Hematopoietic multipotent progenitor cell (in vitro differentiated cells): ENCODE results near the gene ST3GAL2. TPM values are rescaled to one million over a fixed set of nuclear protein-coding genes. Genes with fewer than 3 reads are reported as not detected.
A peak's percentile ranks its signal among the peaks of the same experiment; 100 is the strongest.
"Not testable (repeated sequence)": the region's sequence is repeated elsewhere in the genome, so short reads cannot be mapped to it uniquely, and the experiment has no call there.

Source experiments
- DNase-seq, 3 donors: peaks; one replicate each; pipeline ENCODE4 v3.0.0-alpha.2; 2011 to 2015; ENCODE audit warnings: low read depth in 2 of 3, low spot score in 2 of 3
- total RNA-seq: library from RNA; depleted of rRNA; stranded (reverse); fragments of >200 nt; gene quantifications from one replicate; pipeline ENCODE4 v1.2.3, GENCODE V29; 2012

Gene ST3GAL2
- total RNA-seq, 1 donor = 49.0 TPM

DNA sequence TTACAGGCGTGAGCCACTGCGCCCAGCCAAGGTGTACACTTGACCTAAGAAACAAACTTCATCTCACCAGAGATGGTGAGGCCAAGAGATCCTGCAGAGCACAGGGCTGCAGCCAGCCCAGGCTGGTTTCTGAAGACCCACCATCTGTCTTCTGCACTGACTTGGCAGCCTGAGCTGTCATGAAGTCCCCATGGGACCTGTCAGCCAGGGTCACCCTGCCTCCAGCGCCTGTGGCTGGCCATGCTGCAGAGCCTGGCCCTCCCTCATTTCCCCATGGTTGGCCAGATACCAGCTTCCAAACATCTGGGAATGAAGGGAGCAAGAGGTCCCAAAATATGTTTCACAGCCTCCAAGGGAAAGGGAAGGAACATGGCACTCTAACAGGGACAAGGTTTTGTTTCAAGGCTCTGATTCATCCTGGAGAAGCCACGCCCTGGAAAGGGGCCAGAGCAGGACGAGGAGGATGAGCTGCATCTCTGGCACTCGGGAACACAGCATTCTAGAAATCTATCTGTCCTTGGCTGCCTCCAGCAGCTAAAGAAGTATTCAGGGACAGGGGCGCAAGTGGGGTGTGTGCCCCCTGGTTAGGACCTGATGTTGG is 46.9 kb downstream of the ST3GAL2 start:
- no peak for DNase-seq

DNA sequence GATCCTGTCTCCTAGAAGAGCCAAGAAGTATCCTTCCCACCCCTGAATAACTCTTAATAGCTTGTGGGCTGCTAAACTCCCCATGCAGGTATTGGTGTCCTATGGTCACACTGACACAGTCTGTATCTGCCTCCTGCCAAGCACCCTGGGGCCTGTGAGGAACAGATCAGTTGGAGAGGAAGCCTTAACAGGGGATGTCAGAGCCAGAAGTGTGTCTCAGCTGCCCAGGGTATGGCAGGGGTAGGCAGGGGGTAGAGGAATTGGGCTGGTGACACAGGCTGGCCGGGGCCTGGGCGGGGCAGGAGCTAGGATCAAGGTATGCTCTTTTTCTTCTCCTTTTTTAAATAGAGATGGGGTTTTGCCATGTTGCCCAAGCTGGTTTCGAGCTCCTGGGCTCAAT is 47.5 kb downstream of the ST3GAL2 start:
- DNase-seq = no peak

DNA sequence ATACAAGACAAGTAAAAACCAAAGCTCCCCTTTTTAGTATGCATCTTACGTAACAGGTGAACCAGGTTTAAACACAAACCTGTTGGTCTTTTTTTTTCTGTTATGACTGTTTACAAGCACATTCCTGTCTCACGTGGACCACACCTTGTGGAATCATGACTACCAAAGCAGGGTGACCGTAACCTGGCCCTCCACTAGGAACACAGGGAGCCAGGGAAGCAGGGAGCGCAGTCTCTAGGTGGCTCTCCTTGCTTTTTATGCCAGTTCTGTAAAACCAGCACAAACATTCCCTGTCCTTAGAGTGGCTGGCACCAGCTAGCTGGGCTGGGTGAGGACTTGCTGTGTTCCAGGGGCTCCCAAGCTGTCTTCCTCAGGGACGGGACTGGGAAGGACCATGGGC is 48.1 kb downstream of the ST3GAL2 start:
- DNase-seq = no peak

DNA sequence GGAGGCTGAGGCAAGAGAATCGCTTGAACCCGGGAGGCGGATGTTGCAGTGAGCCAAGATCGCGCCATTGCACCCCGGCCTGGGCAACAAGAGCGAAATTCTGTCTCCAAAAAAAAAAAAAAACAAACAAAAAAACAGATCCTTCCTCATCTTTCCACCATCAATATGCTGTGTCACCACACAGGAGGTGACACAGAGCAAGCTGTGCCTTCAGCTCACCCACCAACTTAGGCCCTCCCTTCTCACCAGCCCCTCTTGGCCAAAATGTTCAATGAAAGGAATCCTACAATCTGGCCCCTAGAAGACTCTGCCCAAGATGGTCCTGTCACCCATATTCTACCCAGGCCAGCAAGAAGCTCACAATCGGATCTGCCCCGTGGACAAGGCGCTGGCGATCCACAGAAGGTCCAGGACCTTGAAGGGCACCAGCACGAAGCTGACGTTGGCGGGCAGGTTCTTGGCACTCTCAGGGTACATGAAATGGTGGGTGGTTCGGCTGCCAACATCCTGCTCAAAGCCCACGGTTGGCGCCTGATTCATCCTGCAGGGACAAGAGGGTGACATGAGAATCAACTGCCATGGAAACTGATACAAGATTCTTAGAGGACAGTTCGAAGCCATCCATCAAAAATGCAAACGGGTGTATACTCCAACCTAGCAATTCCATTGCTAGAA is 50.8 kb downstream of the ST3GAL2 start:
- peak in 1 of 3 donors; percentile 15 for DNase-seq

DNA sequence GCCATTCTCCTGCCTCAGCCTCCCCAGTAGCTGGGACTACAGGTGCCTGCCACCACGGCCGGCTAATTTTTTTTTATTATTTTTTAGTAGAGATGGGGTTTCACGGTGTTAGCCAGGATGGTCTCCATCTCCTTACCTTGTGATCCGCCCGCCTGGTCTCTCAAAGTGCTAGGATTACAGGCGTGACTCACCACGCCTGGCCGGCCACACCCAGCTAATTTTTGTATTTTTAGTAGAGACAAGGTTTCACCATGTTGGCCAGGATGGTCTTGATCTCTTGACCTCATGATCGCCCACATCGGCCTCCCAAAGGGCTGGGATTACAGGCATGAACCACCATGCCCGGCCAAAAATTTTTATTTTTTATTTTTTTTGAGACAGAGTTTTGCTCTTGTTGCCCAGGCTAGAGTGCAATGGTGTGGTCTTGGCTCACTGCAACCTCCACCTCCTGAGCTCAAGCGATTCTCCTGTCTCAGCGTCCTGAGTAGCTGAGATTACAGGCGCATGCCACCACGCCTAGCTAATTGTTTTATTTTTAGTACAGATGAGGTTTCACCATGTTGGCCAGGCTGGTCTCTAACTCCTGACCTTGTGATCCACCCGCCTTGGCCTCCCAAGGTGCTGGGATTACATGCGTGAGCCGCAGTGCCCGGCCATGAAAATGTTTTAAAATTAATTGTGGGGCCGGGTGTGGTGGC is 52.5 kb downstream of the ST3GAL2 start:
- DNase-seq = not testable (repeated sequence)

DNA sequence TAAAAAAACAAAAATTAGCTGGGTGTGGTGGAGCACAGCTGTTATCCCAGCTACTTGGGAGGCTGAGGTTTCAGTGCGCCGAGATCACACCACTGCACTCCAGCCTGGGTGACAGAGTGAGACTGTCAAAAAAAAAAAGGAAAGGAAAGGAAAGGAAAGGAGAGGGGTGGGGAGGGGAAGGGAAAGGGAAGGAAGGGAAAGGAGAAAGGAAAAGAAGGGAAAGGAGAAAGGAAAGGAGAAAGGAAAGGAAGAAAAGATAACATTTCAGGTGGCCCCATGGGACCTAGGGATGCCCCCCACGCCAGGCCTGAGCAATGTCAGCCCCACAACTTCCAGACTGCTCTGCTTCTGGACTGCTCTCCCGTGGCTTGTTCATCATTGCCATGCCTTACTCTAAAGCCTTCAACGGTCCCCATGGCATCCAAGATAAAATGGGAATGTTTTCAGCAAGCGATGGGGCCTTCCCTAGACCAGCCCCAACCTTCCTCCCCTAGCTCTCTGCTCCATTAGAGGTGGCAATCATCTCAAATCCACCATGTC is 55.4 kb downstream of the ST3GAL2 start:
- DNase-seq = no peak

DNA sequence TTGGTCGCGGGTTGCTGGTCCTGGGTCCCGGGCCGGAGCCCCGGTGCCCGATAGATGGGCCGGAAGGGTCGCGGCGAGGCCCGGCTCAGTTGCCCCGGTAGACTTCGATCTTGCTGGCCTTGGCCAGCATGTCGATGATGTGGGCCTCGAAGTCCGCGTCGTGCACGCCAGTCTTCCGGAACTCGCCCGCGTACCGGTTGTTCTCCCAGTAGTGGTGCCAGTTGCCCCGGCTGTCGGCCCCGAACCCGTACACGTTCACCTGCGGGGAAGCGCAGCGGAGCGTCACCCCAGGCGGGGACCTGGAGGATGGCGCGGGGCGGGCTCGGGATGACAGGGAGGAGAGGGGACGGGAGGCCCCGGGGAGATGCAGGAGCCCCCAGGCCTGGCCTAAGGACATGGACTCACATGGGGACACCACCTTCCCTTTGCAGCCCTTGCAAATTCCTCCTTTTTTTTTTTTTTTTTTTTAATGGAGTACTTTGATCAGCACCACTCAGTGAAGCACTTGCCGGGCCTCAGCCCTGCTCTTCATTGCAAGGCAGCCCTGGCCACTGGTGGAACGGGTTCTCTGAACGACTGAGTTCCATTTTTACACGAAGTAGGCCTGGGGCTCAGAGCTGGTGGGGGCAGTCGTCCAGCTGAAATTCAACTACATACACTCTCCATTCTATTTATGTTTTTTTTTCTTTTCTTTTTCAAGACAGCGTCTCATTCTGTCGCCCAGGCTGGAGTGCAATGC is 57.1 kb downstream of the ST3GAL2 start:
- no peak for DNase-seq

DNA sequence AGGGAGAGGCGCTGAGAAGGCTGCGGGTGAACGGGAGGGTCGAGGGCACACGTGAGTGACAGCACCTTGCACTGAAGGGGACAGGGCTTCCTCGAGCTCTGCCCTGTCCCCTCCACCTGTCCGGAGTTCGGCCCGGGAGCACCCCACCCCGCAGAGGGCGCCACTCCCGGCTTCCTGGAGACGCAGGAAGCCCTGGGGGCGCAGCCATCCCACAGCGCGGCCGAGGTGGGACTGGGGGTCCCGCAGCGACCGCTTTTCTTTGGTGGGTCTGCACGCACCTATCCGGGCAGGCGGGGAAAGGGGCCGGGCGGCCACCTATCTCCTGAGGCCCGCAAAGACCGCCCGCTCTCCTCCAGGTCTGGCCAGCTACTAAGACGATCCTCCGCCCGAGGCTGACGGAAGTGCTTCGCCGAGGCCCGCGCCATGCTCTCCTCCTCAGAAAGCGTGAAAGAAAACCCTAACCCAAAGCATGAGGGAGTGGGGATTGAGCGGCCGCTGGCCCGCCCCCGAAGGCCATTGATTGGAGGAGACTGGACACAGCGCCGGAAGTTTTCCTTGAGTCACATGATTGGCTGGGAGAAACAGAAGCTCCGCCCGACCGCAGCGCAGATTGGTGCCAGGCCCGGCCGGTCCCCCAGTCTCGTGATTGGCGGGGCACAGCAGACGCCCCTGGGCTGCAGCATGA is 57.8 kb downstream of the ST3GAL2 start:
- peak; percentile 82 to 98 (median 97) for DNase-seq

DNA sequence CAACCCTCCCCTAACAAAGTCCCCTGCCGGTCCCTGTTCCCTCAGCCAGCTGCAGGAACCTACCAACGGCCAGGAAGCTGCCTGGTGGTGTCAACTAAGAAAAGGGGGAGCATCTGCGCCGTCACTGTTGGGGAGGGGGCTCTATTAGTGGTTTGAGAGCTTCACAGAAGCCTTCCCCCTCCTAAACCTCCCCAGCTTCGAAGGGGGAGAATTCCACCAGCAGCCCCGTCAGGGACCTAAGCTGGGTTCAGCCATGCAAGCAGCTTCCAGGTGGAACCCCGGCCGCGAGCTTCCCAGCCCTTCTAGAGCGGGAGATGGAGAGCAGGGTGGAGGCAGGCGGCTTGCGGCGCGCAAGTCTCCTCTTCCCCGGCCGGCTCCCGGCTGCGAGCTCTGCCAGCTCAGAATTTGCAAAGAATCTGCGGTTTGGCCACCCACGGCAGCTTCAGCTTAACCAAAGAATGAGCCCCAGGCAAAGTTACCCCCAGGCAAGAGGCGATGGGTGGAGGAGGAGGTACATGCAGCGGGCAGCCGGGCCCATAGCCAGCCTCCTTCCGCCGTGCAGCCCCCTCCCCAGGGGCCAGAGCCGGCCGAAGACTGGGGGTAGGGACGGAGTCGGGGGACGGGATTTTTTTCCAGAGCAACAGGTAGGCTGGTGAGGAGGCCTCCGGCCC is 58.5 kb downstream of the ST3GAL2 start:
- DNase-seq = peak in 2 of 3 donors; percentile 56 to 62

DNA sequence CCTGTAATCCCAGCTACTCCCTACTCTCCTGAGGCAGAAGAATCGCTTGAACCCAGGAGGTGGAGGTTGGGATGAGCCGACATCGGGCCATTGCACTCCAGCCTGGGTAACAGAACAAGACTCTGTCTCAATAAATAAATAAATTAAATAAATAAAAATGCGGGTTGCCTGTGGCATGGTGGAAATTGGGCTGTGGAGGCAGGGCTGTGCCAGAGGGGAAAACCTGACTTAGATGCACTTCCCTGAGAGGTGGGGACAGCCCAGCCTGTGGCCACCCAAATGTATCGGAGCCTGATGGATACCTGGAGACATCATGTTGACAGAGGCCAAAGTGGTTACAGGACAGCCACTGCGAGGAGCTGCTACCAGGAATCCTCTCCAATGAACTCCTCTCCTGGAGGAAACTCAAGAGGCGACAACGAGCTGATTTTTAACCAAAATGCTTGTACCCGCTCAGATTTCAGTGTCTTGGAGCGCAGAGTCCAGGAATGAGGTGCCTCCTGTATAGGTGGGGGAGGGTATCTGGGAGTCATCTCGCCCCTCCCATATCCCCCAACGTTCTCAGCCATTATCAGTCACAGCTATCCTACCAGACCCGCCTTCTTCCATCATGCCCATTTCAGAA is 59.9 kb downstream of the ST3GAL2 start:
- no peak for DNase-seq

DNA sequence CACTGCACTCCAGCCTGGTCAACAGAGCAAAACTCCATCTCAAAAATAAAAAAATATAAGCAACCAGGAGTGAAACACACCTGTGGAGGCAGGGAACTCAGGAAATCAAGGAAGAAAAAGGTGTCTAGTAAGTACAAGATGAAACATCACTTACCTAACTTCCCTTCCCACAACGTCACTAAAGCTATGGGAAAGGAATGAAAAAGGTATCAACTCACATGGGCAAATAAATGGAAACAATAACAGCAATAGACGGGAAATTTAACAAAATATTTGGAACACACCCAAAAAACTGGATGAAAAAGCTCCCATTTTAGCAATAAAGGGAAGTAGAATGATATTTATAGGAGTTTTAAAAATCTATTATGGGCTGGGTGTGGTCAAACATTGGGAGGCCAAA is 61.1 kb downstream of the ST3GAL2 start:
- no peak for DNase-seq

DNA sequence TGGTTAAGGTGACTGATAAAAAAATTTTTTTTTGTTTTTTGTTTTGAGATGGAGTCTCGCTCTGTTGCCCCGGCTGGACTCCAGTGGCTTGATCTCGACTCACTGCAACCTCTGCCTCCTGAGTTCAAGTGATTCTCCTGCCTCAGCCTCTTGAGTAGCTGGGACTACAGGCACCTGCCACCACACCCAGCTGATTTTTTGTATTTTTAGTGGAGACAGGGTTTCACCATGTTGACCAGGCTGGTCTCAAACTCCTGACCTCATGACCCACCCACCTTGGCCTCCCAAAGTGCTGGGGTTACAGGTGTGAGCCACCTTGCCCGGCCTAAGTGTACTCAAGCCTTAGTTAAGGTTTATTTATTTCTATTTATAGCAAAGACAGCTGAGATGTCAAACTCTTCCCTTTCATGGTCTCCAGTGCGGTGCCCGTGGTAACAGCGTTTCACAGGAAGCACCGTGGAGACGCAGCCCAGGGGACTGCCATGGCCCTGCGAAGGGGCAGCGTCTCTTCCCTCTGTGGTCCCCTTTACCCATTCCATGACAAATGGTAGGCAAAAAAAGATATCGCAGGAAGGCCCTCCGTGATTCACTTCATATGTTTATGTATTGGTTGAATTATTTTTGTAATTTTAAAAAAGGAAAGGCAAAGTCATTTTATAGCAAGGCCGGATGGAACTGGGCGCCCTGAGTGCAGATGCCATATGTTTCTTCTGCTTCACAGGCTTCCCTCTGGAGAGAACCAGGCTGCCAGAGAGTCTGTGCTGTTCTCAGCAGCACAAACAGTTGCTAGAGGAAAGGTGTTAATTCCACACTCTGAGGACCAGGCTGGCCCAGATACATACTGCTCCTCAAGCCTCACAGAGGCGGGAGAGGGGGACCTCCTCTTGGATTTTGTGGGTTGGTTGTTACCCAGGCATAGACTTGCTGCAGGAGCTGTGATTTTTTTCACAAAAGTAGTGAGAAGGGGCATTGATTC is 63.0 kb downstream of the ST3GAL2 start:
- no peak for DNase-seq

DNA sequence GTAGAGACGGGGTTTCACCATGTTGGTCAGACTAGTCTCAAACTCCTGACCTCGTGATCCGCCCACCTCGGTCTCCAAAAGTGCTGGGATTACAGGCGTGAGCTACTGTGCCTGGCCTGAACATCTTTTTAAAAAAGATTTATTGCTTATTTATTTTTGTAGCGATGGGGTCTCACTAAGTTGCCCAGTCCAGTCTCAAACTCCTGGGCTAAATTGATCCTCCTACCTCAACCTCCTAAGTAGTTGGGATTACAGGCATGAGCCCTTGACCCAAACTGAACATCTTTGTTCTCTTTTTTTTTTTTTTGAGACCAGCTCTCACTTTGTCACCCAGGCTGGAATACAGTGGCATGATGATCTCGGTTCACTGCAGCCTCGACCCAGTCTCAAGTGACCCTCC is 64.7 kb downstream of the ST3GAL2 start:
- DNase-seq = no peak

DNA sequence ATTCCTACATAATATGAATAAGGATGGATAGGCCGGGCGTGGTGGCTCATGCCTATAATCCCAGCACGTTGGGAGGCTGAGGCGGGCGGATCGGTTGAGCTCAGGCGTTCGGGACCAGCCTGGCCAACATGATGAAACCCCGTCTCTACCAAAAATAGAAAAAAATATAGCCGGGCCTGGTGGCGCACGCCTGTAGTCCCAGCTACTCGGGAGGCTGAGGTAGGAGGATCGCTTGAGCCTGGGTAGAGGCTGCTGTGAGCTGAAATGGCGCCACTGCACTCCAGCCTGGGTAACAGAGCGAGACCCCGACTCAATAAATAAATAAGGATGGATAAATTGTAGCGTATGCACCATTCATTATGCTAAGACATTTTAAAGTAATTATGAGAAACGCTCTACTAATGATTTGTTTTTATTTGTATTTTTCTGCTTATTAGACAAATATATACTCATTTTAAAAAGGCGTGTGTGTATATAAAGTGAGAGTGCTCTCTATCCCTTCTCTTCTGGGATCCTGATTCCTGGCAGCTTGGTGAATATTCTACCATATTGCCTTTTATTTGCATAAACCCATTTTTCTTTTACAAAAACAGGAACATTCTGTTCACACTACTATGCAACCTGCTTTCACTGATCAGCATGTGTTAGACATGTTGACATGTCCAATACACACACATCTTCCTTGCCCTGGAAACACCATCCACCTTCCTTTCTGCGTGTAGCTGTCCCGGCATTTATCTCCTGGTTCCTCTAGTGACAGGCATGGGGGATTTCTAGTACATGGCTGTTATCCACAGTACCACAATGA is 65.8 kb downstream of the ST3GAL2 start:
- no peak for DNase-seq

DNA sequence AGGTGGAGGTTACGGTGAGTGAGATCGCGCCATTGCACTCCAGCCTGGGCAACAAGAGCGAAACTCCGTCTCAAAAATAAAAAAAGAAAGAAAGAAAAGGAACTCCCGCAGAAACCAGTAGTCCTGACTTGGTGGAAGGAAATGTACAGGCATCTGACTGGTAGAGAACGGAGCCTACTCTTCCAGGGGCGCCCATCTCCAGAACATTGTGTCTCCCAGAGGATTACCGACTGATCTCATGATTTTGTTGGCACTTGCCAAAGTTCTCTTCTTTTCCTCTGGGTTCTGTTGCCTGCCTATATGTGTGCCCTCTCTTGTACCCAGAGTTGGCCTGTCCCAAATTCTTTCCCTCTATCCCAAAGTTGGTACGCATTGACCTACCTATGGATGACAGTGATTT is 68.0 kb downstream of the ST3GAL2 start:
- no peak for DNase-seq

DNA sequence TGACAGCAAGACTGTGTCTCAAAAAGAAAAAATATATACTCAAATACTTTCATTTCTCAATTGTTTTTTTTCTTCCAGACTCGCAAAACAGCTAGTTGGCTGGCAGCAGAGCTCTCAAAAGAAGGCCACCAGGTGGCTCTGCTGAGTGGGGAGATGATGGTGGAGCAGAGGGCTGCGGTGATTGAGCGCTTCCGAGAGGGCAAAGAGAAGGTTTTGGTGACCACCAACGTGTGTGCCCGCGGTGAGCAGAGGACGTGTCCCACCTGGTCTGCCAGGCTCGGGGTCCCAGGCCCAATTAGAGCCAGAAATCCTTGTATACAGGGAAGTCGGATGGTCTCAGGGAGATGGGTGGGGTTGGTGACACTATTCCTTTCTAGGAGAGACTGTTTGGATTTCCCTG is 68.8 kb downstream of the ST3GAL2 start:
- DNase-seq = peak in 1 of 3 donors; percentile 54

DNA sequence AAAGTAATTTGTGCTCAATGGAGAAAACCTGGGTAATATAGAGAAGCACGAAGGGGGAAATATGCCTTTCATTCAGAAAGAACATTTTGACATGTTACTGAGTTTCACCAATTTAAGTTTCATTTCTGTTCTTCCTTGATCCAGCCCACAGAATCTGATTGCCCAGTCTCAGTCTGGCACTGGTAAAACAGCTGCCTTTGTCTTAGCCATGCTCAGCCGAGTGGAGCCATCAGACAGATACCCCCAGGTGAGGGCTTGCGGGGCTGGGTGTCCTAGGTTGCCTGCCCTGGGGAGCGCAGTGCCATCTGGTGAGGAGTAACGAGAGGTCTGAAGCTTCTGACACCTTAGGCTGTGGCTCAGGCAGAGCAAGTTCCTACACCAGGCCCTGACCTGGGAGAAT is 74.5 kb downstream of the ST3GAL2 start:
- no peak for DNase-seq

DNA sequence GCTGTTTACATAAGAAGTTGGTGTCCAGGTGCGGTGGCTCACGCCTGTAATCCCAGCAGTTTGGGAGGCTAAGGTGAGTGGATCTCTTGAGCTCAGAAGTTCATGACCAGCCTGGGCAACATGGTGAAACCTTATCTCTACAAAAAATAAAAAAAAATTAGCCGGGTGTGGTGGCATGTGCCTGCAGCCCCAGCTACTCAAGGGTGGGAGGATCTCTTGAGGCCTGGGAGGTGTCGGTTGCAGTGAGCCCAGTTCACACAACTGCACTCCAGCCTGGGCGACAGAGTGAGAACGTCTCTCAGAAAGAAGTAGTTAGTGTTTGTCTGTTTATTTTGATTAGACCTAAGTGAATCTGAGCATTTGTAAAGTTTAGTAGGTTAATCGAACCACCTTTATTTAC is 79.3 kb downstream of the ST3GAL2 start:
- no peak for DNase-seq
